CD14-positive monocyte (primary cell): ENCODE measurements around the gene TMED8. TPM values are rescaled to one million over a fixed set of nuclear protein-coding genes. Genes with fewer than 3 reads are reported as not detected.

Source experiments
- DNase-seq, 3 donors: peaks; one replicate each; pipeline ENCODE4 v3.0.0-alpha.2; 2011 to 2022
- H2AFZ ChIP-seq: 2 replicates; pipeline ENCODE4 v1.6.0; 2012; ENCODE audit warnings: mild to moderate bottlenecking, low read depth, low read length, inconsistent platforms; ENCODE audit not compliant: insufficient read depth, poor library complexity, severe bottlenecking
- H3K27ac ChIP-seq, 2 donors: 1 replicate in 1 of 2; 2 replicates in 1 of 2; pipeline ENCODE4 v1.5.1; 2012 to 2013; ENCODE audit warnings: low read length in 2 of 2, control low read depth in 1 of 2, inconsistent platforms in 1 of 2, low read depth in 1 of 2, mild to moderate bottlenecking in 1 of 2
- H3K27me3 ChIP-seq, 2 donors: one replicate each; pipeline versions ENCODE4 v1.6.0 to v1.6.1; 2011 to 2013; ENCODE audit warnings: low read length in 2 of 2; ENCODE audit not compliant: control insufficient read depth in 2 of 2, insufficient read depth in 2 of 2
- H3K36me3 ChIP-seq, 2 donors: replicated peaks in 1 of 2; 1 replicate in 1 of 2; 2 replicates in 1 of 2; pipeline versions ENCODE4 v1.5.1 to v1.6.1; 2012 to 2013; ENCODE audit warnings: low read length in 2 of 2, control low read depth in 1 of 2, inconsistent platforms in 1 of 2, mild to moderate bottlenecking in 1 of 2; ENCODE audit not compliant: insufficient read depth in 2 of 2, control insufficient read depth in 1 of 2
- H3K4me1 ChIP-seq, 2 donors: 1 replicate in 1 of 2; 2 replicates in 1 of 2; pipeline versions ENCODE4 v1.5.1 to v1.6.1; 2012 to 2013; ENCODE audit warnings: low read length in 2 of 2, control low read depth in 1 of 2, inconsistent platforms in 1 of 2, mild to moderate bottlenecking in 1 of 2, moderate library complexity in 1 of 2; ENCODE audit not compliant: insufficient read depth in 2 of 2, control insufficient read depth in 1 of 2
- H3K4me2 ChIP-seq: replicated peaks from 2 replicates; pipeline ENCODE3; 2012; ENCODE audit warnings: low read length, moderate library complexity, mild to moderate bottlenecking; ENCODE audit not compliant: poor library complexity, severe bottlenecking; ENCODE audit errors: extremely low read depth
- H3K4me3 ChIP-seq, 3 experiments: fragments of 200-600 bp in 1 of 3; sonication (generic) in 1 of 3; replicated peaks in 1 of 3; 1 replicate in 2 of 3; 2 replicates in 1 of 3; pipeline ENCODE4 v1.5.1; 2011 to 2013; ENCODE audit warnings: low read length in 3 of 3, mild to moderate bottlenecking in 3 of 3, control low read depth in 2 of 3, low read depth in 2 of 3, inconsistent platforms in 1 of 3, moderate library complexity in 1 of 3
- H3K79me2 ChIP-seq: 2 replicates; pipeline ENCODE4 v1.6.0; 2012; ENCODE audit warnings: mild to moderate bottlenecking, control low read depth, inconsistent platforms, low read length, moderate library complexity; ENCODE audit not compliant: insufficient read depth
- H3K9ac ChIP-seq: 2 replicates; pipeline ENCODE4 v1.6.0; 2017; ENCODE audit warnings: low read length, mild to moderate bottlenecking; ENCODE audit not compliant: insufficient read depth, poor library complexity, severe bottlenecking
- H3K9me3 ChIP-seq, 2 donors: replicated peaks in 1 of 2; 1 replicate in 1 of 2; 2 replicates in 1 of 2; pipeline versions ENCODE4 v1.5.1 to v1.6.1; 2012 to 2013; ENCODE audit warnings: low read length in 2 of 2, control low read depth in 1 of 2; ENCODE audit not compliant: control insufficient read depth in 1 of 2, insufficient read depth in 1 of 2
- H4K20me1 ChIP-seq: 2 replicates; pipeline ENCODE4 v1.6.0; 2012; ENCODE audit warnings: mild to moderate bottlenecking, low read length, control low read depth, moderate library complexity; ENCODE audit not compliant: insufficient read depth
- H3K27ac Mint-ChIP-seq, 7 donors: one replicate each; pipeline ENCODE4 v1.8.0; 2020; ENCODE audit warnings: mild to moderate bottlenecking in 7 of 7, mixed read lengths in 7 of 7, moderate library complexity in 6 of 7, inconsistent platforms in 2 of 7
- H3K27me3 Mint-ChIP-seq, 3 donors: one replicate each; pipeline ENCODE4 v1.8.0; 2021 to 2022; ENCODE audit warnings: low read depth in 3 of 3, mild to moderate bottlenecking in 3 of 3, mixed read lengths in 3 of 3, moderate library complexity in 3 of 3, inconsistent platforms in 1 of 3
- H3K36me3 Mint-ChIP-seq, 2 donors: one replicate each; pipeline ENCODE4 v1.8.0; 2020; ENCODE audit warnings: mixed read lengths in 2 of 2, inconsistent platforms in 1 of 2, mild to moderate bottlenecking in 1 of 2
- H3K4me1 Mint-ChIP-seq: one replicate; pipeline ENCODE4 v1.8.0; 2020; ENCODE audit warnings: mild to moderate bottlenecking, mixed read lengths
- H3K4me3 Mint-ChIP-seq, 2 donors: one replicate each; pipeline ENCODE4 v1.8.0; 2020; ENCODE audit warnings: mild to moderate bottlenecking in 2 of 2, mixed read lengths in 2 of 2, moderate library complexity in 1 of 2
- H3K9me3 Mint-ChIP-seq, 7 donors: one replicate each; pipeline ENCODE4 v1.8.0; 2020 to 2022; ENCODE audit warnings: mixed read lengths in 7 of 7, mild to moderate bottlenecking in 6 of 7, moderate library complexity in 6 of 7, inconsistent platforms in 2 of 7
- WGBS: methylation state at CpG from one replicate; pipeline ENCODE4 v1.1.5; 2013; ENCODE audit warnings: missing lambda C conversion rate; ENCODE audit not compliant: insufficient coverage; 5-methylcytosine and 5-hydroxymethylcytosine counted together
- intact Hi-C, 2 donors: fragments of 100-400 bp; cut with micrococcal nuclease; formaldehyde crosslinking; loops; one replicate each; pipeline versions ENCODE4 v1.15.0 to v1.15.1; 2023
- polyA plus RNA-seq, 3 donors: library from polyadenylated mRNA; depleted of rRNA in 1 of 3; unstranded in 2 of 3; stranded (reverse) in 1 of 3; fragments of 300-500 nt in 2 of 3; fragments of >200 nt in 1 of 3; fragmentation: Illumina TruSeq in 2 of 3; gene quantifications; 1 replicate in 2 of 3; 2 replicates in 1 of 3; pipeline ENCODE4 v1.2.3, GENCODE V29; 2012 to 2021
- TF ChIP-seq, protein P1 (sequence below): fragments of 200-600 bp; IDR thresholded peaks from one replicate; pipeline ENCODE4 v1.8.0; 2022; ENCODE audit warnings: antibody characterized with exemption, mild to moderate bottlenecking

The TMED8 gene
- polyA plus RNA-seq, 3 donors, result 5.4 to 6.2 (median 6.1) TPM

- TF ChIP-seq, protein P1, sequence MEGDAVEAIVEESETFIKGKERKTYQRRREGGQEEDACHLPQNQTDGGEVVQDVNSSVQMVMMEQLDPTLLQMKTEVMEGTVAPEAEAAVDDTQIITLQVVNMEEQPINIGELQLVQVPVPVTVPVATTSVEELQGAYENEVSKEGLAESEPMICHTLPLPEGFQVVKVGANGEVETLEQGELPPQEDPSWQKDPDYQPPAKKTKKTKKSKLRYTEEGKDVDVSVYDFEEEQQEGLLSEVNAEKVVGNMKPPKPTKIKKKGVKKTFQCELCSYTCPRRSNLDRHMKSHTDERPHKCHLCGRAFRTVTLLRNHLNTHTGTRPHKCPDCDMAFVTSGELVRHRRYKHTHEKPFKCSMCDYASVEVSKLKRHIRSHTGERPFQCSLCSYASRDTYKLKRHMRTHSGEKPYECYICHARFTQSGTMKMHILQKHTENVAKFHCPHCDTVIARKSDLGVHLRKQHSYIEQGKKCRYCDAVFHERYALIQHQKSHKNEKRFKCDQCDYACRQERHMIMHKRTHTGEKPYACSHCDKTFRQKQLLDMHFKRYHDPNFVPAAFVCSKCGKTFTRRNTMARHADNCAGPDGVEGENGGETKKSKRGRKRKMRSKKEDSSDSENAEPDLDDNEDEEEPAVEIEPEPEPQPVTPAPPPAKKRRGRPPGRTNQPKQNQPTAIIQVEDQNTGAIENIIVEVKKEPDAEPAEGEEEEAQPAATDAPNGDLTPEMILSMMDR, result no peak
- Mint-ChIP-seq H3K4me3 (no peak overlapping the region), H3K27ac (no peak overlapping the region), H3K9me3 (no peaks in the 10 kb centered on the region), H3K4me1 (no peaks in the 10 kb centered on the region), H3K27me3 (peaks cover 0 to 2% (median 0%) of the 10 kb centered on the region in 3 donors), H3K36me3 (peaks cover 25 to 26% of the 10 kb centered on the region in 2 donors)
- no peak for DNase-seq
- Histone ChIP-seq H4K20me1 (no peaks in the 10 kb centered on the region), H3K9ac (no peak overlapping the region), H3K9me3 (no peaks in the 10 kb centered on the region), H3K4me2 (no peak overlapping the region), H3K27me3 (no peaks in the 10 kb centered on the region), H3K79me2 (no peaks in the 10 kb centered on the region), H3K27ac (no peak overlapping the region), H3K4me1 (no peaks in the 10 kb centered on the region), H3K4me3 (no peak overlapping the region), H2AFZ (no peak overlapping the region), H3K36me3 (peaks cover 0 to 43% of the 10 kb centered on the region in 2 donors)
- 100% methylated on average over 2 of the region's 4 CpGs for WGBS
- intact Hi-C loops, result no loop called here
Measured at GRCh38 chr14:77290705-77291104, 86.2 kb downstream of the TMED8 start.

GRCh38 chr14:77286576-77286975 is 90.3 kb downstream of the TMED8 start:
- Histone ChIP-seq H3K27ac (no peak overlapping the region), H4K20me1 (no peaks in the 10 kb centered on the region), H3K4me2 (no peak overlapping the region), H3K27me3 (no peaks in the 10 kb centered on the region), H3K4me3 (no peak overlapping the region), H3K36me3 (peaks cover 7 to 57% of the 10 kb centered on the region in 2 donors), H2AFZ (no peak overlapping the region), H3K9me3 (no peaks in the 10 kb centered on the region), H3K79me2 (no peaks in the 10 kb centered on the region), H3K4me1 (no peaks in the 10 kb centered on the region), H3K9ac (no peak overlapping the region)
- no CpG with 5 or more reads among the region's 5 CpGs for WGBS
- DNase-seq, result no peak
- TF ChIP-seq, protein P1, result no peak
- Mint-ChIP-seq H3K27ac (peak overlapping the region in 1 of 7 donors; percentile 39), H3K9me3 (no peaks in the 10 kb centered on the region), H3K4me3 (no peak overlapping the region), H3K36me3 (peaks cover 41 to 46% of the 10 kb centered on the region in 2 donors), H3K27me3 (no peaks in the 10 kb centered on the region), H3K4me1 (no peaks in the 10 kb centered on the region)
- intact Hi-C loops, result no loop called here

Other genes with a start within 250 kb of the TMED8 start
- not detected for gene ZDHHC22, start 235.3 kb downstream of the TMED8 start, polyA plus RNA-seq
- gene TMEM63C, start 195.3 kb downstream of the TMED8 start, polyA plus RNA-seq, result 1 to 10 TPM in 1 of 3 donors, under 1 TPM in 1, not detected in 1; 0.78 to 4.4 TPM
- not detected for gene NGB, start 105.9 kb downstream of the TMED8 start, polyA plus RNA-seq
- 1 to 10 TPM; 1.5 to 8.9 (median 1.8) TPM for gene POMT2, start 56.2 kb downstream of the TMED8 start, polyA plus RNA-seq
- gene GSTZ1, start 56.1 kb downstream of the TMED8 start, polyA plus RNA-seq, result 10 to 100 TPM; 12.8 to 16.4 (median 15.3) TPM
- under 1 TPM in 2 of 3 donors, not detected in 1; 0.08 to 0.65 TPM for gene SAMD15, start 285 bp upstream of the TMED8 start, polyA plus RNA-seq
- gene NOXRED1, start 46.4 kb upstream of the TMED8 start, polyA plus RNA-seq, result under 1 TPM in 1 of 3 donors, not detected in 2; 0.39 TPM
- 10 to 100 TPM in 2 of 3 donors, 1 to 10 TPM in 1; 8.1 to 17.8 (median 10.8) TPM for gene VIPAS39, start 80.5 kb upstream of the TMED8 start, polyA plus RNA-seq
- 10 to 100 TPM; 59.5 to 72.5 (median 71.5) TPM for gene AHSA1, start 81.0 kb upstream of the TMED8 start, polyA plus RNA-seq
- not detected for gene ISM2, start 121.7 kb upstream of the TMED8 start, polyA plus RNA-seq
- 10 to 100 TPM; 38.1 to 81.9 (median 73.1) TPM for gene SPTLC2, start 239.5 kb upstream of the TMED8 start, polyA plus RNA-seq